ENCODE measurements around the gene PHYHD1. TPM values are rescaled to one million over a fixed set of nuclear protein-coding genes. Genes with fewer than 3 reads are reported as not detected.
A peak's percentile ranks its signal among the peaks of the same experiment; 100 is the strongest.

Gene PHYHD1
- under 1 TPM in 2 of 6 donors, not detected in 4; 0.34 to 0.39 TPM for polyA plus RNA-seq (ENCODE audit: low read depth in 6 of 6)

DNA sequence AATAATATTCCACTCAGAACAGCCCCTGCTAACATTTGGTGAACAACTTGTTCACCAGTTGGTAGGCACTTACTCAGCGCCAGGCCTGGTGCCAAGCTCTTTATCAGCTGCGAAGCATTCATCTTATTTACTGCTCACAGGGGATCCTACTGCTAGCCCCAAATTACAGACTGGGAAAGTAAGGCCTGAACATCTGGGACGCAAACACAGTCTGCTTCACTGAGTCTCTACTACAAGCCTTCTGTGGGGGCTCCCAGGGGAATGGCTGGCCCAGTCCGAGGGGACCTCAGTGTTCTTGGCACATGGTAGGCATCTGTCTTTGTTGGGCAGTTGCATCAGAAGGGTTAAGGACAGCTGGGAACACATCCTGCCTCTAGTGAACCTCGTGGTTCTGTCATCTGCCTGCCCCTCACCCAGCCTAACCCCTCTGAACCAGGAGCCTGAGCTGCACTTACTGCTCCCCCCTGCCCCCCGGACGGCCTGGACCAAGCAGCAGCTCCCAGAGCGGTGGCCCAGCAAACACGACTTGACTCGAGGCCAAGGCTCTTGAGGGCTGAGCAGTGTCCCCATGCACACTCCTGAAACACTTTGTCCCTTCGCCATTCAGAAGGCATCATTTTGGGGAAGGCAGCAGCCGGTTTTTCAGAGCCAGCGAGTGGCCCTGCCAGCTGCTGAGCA lies at the start of gene PHYHD1:
Gene PHYHD1 (plus strand): TSS at position 602 of the 678 bp plus-strand sequence. CDS start 1,342 bp downstream, outside the sequence.
- DNase-seq (no peak), ATAC-seq (ENCODE audit: low read depth in 2 of 2) (no peak)
- Mint-ChIP-seq H3K27me3 (peaks cover 0 to 9% (median 1%) of the 10 kb centered on the region in 3 donors), H3K4me3 (peak within 1 kb of the TSS in 7 of 8 donors; percentile 25 to 79 (median 68)), H3K4me1 (peaks cover 0 to 5% (median 0%) of the 10 kb centered on the region in 3 donors), H3K36me3 (peaks cover 5% of the 10 kb centered on the region in 2 donors), H3K27ac (peak within 1 kb of the TSS in 2 of 6 donors; percentile 80 to 87), H3K9me3 (no peaks in the 10 kb centered on the region)

DNA sequence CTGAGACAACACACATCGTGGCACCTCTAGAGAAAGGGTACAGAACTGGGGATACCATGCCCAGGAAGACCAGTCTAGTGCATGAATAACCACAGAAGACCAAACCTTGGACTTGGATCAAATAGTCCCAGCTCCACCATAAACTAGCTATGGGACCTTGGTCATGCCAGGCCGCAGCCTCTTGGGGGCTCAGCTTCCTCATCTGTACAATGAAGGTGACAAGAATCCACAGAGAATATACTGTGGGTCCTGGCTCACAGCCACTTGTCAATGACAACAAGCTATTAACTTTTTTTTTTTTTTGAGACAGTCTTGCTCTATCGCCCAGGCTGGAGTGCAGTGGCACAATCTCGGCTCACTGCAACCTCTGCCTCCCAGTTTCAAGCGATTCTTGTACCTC lies 42.9 kb upstream of the PHYHD1 start:
- Mint-ChIP-seq H3K4me3 (peak overlapping the region in 1 of 8 donors; percentile 79), H3K4me1 (peaks cover 16 to 38% (median 22%) of the 10 kb centered on the region in 3 donors), H3K36me3 (peaks cover 0 to 8% of the 10 kb centered on the region in 2 donors), H3K27ac (peak overlapping the region in 1 of 6 donors; percentile 15), H3K27me3 (no peaks in the 10 kb centered on the region), H3K9me3 (no peaks in the 10 kb centered on the region)
- ATAC-seq (ENCODE audit: low read depth in 2 of 2) (no peak), DNase-seq (no peak)

DNA sequence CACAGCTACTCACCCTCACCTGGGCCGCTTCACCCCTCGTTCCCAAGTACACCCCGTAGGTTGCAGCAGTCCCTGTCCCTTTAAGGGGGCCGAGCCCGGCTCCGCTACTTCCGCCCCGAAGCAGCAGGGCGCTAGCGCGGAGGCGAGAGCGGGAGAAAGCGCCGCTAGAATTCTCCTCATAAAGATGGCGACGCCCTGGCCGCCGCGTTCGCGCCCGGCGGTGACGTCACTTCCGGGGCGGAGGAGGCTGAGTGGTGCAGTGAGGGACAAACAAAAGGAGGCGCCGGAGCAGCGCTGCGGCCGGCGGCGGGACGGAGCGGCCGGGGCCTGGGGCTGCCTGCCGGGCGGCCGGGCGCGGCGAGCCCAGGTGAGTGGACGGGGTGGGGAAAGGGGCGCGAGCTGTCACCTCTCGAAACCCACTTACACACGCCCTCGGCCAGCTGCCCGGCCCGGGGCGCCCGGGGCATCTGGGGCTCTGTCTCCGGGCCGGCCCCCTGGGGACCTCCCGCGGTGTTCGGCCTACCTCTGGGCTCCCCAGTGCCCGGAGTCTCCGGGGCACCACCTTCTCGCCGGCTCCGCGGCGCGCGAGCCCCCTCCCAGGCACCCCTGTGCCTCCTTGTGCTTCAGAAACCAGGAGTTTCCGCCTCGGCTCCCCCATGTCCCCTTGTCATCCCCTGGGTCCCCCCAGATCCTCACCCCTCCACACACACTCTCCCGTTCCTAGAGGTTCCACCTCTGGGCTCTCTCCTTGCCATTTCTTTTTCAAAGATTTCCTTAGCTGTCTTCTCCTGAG lies 38.7 kb upstream of the PHYHD1 start, which contains the start of the genes KYAT1 and LRRC8A:
Gene KYAT1 (minus strand): TSS at position 67 of the 793 bp plus-strand sequence. CDS start 36,545 bp downstream, outside the sequence.
Gene LRRC8A (plus strand): TSS at position 250 of the 793 bp plus-strand sequence. CDS start 25,032 bp downstream, outside the sequence.
- H3K4me1 Mint-ChIP-seq = peaks cover 41 to 60% (median 48%) of the 10 kb centered on the region in 3 donors
- H3K9me3 Mint-ChIP-seq = no peaks in the 10 kb centered on the region
- peak within 1 kb of the TSS; percentile 90 to 100 (median 98) for H3K4me3 Mint-ChIP-seq
- H3K36me3 Mint-ChIP-seq = peaks cover 0 to 15% of the 10 kb centered on the region in 2 donors
- peak; percentile 97 for DNase-seq
- H3K27me3 Mint-ChIP-seq = no peaks in the 10 kb centered on the region
- ATAC-seq (ENCODE audit: low read depth in 2 of 2) = peak; percentile 92 to 94
- peak within 1 kb of the TSS; percentile 95 to 99 (median 97) for H3K27ac Mint-ChIP-seq

DNA sequence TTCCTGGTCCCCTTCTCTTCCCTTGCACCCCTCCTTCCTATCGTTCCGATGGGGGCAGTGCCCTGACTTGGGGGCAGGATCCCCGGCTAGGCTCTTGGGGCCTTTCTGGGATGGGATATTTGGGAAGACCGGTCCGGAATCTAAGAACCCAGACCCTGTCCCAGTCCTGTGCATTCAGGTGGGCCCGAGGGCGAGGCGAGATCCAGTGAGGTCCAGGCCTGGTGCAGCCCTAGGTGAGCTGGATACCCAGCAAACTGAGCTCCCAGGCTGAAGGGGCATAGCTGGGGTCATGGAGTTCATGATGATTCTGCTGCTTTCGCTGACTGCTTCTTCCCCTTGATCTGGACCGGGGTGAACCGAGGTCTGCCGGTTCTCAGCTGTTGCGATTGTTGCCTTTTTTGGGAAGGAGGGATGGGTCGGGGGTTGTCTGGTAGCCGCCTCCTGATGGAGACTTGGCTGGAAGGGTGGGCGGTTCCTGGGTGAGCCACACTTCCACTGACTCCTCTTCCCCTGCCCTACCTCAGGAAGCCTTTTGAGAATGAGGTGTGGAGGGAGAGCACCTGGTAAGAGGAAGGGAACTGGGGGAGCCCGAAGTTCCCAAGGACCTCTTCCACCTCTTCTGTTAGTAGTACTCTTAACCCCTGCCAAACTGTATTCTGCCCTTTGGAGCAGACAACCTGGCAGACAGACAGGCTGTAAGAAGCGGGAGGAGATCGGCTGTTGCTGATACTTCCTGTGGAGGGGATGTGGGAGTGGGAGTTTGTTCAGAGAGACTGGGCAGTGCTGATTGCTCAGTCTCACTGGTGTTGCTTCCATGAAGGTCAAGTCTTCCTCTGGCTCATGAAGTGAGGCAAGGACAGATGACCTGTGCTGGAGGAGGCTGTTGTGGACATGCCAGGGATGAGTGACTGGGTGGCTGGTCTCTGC lies 37.8 kb upstream of the PHYHD1 start:
- Mint-ChIP-seq H3K4me1 (peaks cover 38 to 58% (median 48%) of the 10 kb centered on the region in 3 donors), H3K9me3 (no peaks in the 10 kb centered on the region), H3K36me3 (peaks cover 0 to 15% of the 10 kb centered on the region in 2 donors), H3K27me3 (no peaks in the 10 kb centered on the region), H3K4me3 (peak overlapping the region; percentile 87 to 100 (median 96)), H3K27ac (peak overlapping the region; percentile 88 to 98 (median 96))
- ATAC-seq (ENCODE audit: low read depth in 2 of 2) = no peak
- DNase-seq = no peak

DNA sequence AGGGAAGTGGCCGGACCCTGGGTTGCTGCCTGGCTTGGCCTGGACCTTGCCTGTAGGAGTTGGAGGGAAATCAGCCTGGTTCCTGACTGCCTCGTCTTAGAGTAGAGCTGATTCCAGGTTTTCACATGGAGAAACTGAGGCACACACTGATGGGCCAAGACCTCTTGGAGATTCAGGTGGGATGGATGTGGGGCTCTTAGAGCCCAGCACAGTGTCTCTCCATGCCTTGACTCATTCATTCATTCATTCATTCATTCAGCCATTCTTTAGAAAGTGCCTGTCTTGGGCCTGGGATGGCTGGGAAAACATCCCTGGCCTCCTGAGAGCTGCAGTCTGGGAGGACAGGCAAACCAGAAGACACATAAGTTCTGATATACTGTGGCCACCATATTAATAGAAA lies 36.6 kb upstream of the PHYHD1 start:
- Mint-ChIP-seq H3K36me3 (peaks cover 0 to 15% of the 10 kb centered on the region in 2 donors), H3K9me3 (no peaks in the 10 kb centered on the region), H3K27ac (peak overlapping the region in 4 of 6 donors; percentile 34 to 60 (median 52)), H3K27me3 (no peaks in the 10 kb centered on the region), H3K4me3 (peak overlapping the region in 7 of 8 donors; percentile 24 to 100 (median 47)), H3K4me1 (peaks cover 41 to 61% (median 52%) of the 10 kb centered on the region in 3 donors)
- DNase-seq = no peak
- ATAC-seq (ENCODE audit: low read depth in 2 of 2) = no peak

DNA sequence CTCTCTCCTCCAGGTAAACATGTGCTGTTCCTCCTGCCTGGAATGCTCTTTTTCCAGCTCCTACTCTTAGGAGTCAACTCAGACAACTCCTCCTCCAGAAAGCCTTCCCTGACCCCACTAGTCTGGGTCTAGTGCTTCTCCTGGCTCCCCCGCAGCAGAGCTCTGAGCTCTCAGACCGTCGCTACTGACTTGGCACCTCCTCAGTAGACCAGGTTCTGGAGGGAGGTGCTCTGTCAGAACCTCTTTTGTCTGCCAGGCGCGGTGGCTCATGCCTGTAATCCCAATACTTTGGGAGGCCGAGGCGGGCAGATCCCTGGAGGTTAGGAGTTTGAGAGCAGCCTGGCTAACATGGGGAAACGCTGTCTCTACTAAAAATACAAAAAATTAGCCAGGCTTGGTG lies 35.4 kb upstream of the PHYHD1 start:
- H3K36me3 Mint-ChIP-seq = peaks cover 0 to 15% of the 10 kb centered on the region in 2 donors

DNA sequence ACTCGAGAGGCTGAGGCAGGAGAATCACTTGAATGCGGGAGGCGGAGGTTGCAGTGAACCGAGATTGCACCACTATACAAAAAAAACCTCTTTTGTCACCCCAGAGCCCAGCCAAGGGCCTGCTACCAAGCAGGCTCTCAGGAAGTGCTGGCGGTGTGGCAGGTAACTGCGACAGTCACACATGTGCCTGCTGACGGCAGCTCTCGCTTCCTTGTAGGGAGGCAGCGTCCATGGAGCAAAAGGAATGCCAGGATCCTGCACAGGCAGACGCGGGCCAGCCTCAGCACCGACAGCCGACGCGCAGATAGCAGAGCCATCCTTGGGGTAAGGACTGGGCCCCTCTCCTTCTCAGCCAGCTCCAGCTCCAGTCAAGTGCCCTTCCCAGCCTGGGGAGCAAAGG lies 35.0 kb upstream of the PHYHD1 start:
- ATAC-seq (ENCODE audit: low read depth in 2 of 2) (no peak), DNase-seq (no peak)
- H3K4me3 Mint-ChIP-seq = peak overlapping the region in 2 of 8 donors; percentile 52 to 58
- H3K36me3 Mint-ChIP-seq = peaks cover 0 to 15% of the 10 kb centered on the region in 2 donors
- no peaks in the 10 kb centered on the region for H3K9me3 Mint-ChIP-seq
- H3K4me1 Mint-ChIP-seq = peaks cover 42 to 51% (median 44%) of the 10 kb centered on the region in 3 donors
- H3K27ac Mint-ChIP-seq = peak overlapping the region in 1 of 6 donors; percentile 60
- H3K27me3 Mint-ChIP-seq = no peaks in the 10 kb centered on the region

More for the DNA sequence above, 35.4 kb upstream of the PHYHD1 start:
- peak overlapping the region in 4 of 8 donors; percentile 41 to 100 (median 56) for H3K4me3 Mint-ChIP-seq
- no peak for ATAC-seq (ENCODE audit: low read depth in 2 of 2)
- peak overlapping the region in 1 of 6 donors; percentile 60 for H3K27ac Mint-ChIP-seq
- H3K9me3 Mint-ChIP-seq = no peaks in the 10 kb centered on the region
- H3K4me1 Mint-ChIP-seq = peaks cover 42 to 56% (median 44%) of the 10 kb centered on the region in 3 donors
- DNase-seq = no peak
- no peaks in the 10 kb centered on the region for H3K27me3 Mint-ChIP-seq

DNA sequence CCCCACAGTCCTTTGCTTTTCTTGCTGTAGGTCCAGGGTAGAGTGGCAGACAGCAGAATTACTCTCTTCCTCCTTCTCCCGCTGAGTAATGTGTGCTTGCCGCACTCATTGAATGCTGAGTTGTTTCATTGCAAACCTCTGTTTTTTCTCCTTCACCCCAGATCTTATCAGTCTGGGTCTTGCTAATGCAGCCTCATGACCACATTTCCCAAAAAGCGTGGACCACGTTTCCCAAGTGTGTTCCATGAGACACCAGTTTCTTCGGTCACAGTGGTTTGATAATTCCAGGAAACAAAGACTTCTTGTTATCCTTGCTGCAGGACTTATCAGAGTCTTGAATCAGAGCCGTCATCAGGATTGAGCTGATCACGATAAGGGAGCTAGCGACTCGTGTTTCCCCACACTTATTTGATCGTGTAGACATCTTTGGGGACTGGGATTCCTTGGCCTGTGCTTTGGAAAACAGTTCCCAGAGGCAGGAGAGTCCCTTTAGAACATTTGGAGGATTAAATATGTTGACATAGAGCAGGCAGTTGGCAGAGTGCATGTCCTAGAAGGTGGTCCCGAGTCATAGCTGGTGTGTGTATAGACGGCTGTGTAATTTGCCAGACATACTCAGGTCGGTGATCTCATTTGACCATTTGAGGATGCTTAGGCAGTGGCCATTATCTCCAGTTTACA lies 34.4 kb upstream of the PHYHD1 start:
- Mint-ChIP-seq H3K36me3 (peaks cover 0 to 15% of the 10 kb centered on the region in 2 donors), H3K27me3 (no peaks in the 10 kb centered on the region), H3K9me3 (no peaks in the 10 kb centered on the region), H3K4me3 (peak overlapping the region in 2 of 8 donors; percentile 52 to 58), H3K4me1 (peaks cover 39 to 46% (median 40%) of the 10 kb centered on the region in 3 donors), H3K27ac (peak overlapping the region in 1 of 6 donors; percentile 21)
- DNase-seq (no peak), ATAC-seq (ENCODE audit: low read depth in 2 of 2) (no peak)

DNA sequence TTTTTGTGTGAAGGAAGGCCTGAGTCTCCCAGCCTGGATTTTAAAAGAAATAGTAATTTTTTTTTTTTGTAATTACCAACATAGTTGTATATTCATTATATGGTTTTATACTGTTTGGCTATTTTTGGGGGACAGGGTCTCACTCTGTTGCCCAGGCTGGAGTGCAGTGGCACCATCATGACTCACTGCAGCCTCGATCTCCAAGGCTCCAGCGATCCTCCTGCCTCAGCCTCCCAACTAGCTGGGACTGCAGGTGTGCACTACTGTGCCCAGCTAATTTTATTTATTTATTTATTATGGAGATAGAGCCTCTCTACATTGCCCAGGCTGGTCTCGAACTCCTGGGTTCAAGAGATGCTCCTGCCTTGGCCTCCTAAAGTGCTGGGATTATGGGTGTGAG lies 33.7 kb upstream of the PHYHD1 start:
- no peak for ATAC-seq (ENCODE audit: low read depth in 2 of 2)
- no peak for DNase-seq
- Mint-ChIP-seq H3K4me1 (peaks cover 36 to 41% (median 38%) of the 10 kb centered on the region in 3 donors), H3K27me3 (no peaks in the 10 kb centered on the region), H3K36me3 (peaks cover 0 to 10% of the 10 kb centered on the region in 2 donors), H3K4me3 (no peak overlapping the region), H3K9me3 (no peaks in the 10 kb centered on the region), H3K27ac (no peak overlapping the region)

DNA sequence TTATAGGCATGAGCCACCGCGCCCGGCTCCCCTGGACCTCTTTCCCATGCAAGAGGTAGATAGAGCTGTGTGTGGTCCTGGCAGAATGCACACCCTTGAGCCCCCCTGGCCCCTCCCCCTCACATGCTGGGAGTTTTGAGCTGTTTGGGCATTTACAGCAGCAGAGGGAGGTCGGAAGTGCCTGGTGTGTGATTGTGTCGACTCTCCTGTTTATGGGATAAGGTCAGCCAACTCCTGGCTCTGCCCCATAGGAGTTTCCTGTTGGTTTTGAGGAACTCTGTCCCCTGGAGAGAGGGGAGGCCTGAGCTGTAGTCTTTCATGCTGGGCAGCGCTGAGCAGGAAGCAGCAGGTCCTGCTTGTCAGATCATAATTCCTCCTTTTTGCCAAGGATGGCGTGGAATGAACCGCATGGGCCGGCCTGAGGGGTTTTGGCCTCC lies 32.9 kb upstream of the PHYHD1 start:
- peak overlapping the region in 1 of 8 donors; percentile 48 for H3K4me3 Mint-ChIP-seq
- peaks cover 0 to 7% of the 10 kb centered on the region in 2 donors for H3K36me3 Mint-ChIP-seq
- ATAC-seq (ENCODE audit: low read depth in 2 of 2) (no peak), DNase-seq (no peak)
- H3K27ac Mint-ChIP-seq = no peak overlapping the region
- no peaks in the 10 kb centered on the region for H3K27me3 Mint-ChIP-seq
- no peaks in the 10 kb centered on the region for H3K9me3 Mint-ChIP-seq
- peaks cover 31 to 35% (median 34%) of the 10 kb centered on the region in 3 donors for H3K4me1 Mint-ChIP-seq

DNA sequence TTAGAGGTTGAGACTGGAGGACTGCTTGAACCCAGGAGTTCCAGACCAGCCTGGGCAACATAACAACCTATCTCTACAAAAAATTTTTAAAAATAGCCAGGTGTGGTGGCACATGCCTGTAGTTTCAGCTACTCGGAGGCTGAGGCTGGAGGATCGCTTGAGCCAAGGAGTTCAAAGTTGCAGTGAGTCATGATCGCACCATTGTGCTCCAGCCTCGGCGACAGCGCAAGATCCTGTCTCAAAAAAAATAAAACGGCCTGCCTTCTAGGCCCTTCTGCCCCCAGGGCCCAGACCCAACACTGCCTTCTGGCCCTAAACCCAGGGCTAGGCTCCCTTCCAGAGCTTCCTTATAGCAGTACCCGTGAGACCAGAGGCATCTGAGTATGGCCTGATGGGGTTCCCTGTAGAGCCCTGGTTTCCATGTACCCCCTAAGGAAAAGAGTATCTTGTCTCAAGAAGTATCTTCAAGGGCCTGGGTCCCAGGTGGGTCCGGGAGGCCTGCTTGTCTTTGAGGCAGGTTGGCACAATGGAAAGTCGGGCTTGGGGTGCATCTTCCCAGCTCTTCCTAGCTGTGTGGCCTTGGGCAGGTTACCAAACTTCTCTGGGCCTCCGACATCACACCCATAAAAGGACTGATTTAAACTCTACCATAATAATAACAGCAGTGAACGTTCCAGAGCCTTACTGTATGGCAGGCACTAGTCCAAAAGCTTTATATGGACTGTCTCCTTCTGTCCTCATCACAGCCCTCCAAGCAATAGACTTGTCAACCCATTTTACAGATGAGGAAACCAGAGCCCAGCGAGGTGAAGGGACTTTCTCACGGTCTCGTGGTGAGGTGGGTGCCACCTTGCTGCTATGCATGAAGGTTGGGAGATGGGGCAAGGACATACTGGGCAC lies 29.2 kb upstream of the PHYHD1 start:
- H3K36me3 Mint-ChIP-seq = peaks cover 0 to 4% of the 10 kb centered on the region in 2 donors
- H3K4me3 Mint-ChIP-seq = no peak overlapping the region
- no peaks in the 10 kb centered on the region for H3K27me3 Mint-ChIP-seq
- ATAC-seq (ENCODE audit: low read depth in 2 of 2) (no peak), DNase-seq (no peak)
- H3K9me3 Mint-ChIP-seq = no peaks in the 10 kb centered on the region
- H3K27ac Mint-ChIP-seq = no peak overlapping the region
- peaks cover 12 to 29% (median 20%) of the 10 kb centered on the region in 3 donors for H3K4me1 Mint-ChIP-seq
